Erythroblast (primary cell): Measurements from ENCODE around the gene STARD13.

Experiments
- GATA1 ChIP-seq: IDR thresholded peaks from 2 replicates; pipeline ENCODE4 v1.6.1; 2011; ENCODE audit warnings: low read depth, mild to moderate bottlenecking, control low read depth, low read length, moderate library complexity
- POLR2A ChIP-seq: IDR thresholded peaks from 2 replicates; pipeline ENCODE4 v1.6.1; 2011; ENCODE audit warnings: mild to moderate bottlenecking, low read length

GRCh38 chr13:33263976-33264619 is 21.5 kb downstream of the STARD13 start:
- TF ChIP-seq POLR2A (no peak), GATA1 (no peak)
